GM21367 (cell line): ENCODE measurements around the gene GSK3B.
A peak's percentile ranks its signal among the peaks of the same experiment; 100 is the strongest.

Experiments
- ATAC-seq: cut with Tn5 transposase; IDR thresholded peaks from one replicate; pipeline ENCODE4 v1.9.1; 2021; ENCODE audit not compliant: unreplicated experiment

The GSK3B gene

GRCh38 chr3:119783883-119784282, 310.4 kb downstream of the GSK3B start:
- no peak for ATAC-seq

- ATAC-seq, result no peak
Observed at GRCh38 chr3:119783255-119783654, 311.0 kb downstream of the GSK3B start.

- no peak for ATAC-seq
Observed at GRCh38 chr3:119782460-119782859, 311.8 kb downstream of the GSK3B start.

- ATAC-seq, result no peak
Observed at GRCh38 chr3:119781330-119782198, 312.7 kb downstream of the GSK3B start, which contains the start of gene NR1I2. Gene NR1I2, plus strand, starts transcription at chr3:119782101.

GRCh38 chr3:119779731-119780383, 314.4 kb downstream of the GSK3B start:
- ATAC-seq, result peak; percentile 48

GRCh38 chr3:119778811-119779210, 315.4 kb downstream of the GSK3B start:
- ATAC-seq, result no peak

- no peak for ATAC-seq
Observed at GRCh38 chr3:119778176-119778575, 316.1 kb downstream of the GSK3B start.

- no peak for ATAC-seq
Observed at GRCh38 chr3:119776304-119776703, 317.9 kb downstream of the GSK3B start.

- no peak for ATAC-seq
Observed at GRCh38 chr3:119774444-119774843, 319.8 kb downstream of the GSK3B start.
